Endothelial cell of umbilical vein (primary cell): ENCODE results near the gene SPG7.

Experiments used
- CTCF ChIP-seq, 2 donors: IDR thresholded peaks; 1 replicate in 1 of 2; 2 replicates in 1 of 2; pipeline ENCODE4 v1.5.1; 2011; ENCODE audit warnings: low read length in 2 of 2, mild to moderate bottlenecking in 2 of 2, moderate library complexity in 2 of 2, control low read depth in 1 of 2, inconsistent platforms in 1 of 2, low read depth in 1 of 2; ENCODE audit not compliant: insufficient read depth in 1 of 2; ENCODE audit errors: extremely low read depth in 1 of 2
- EZH2 ChIP-seq: IDR thresholded peaks from 2 replicates; pipeline ENCODE4 v1.6.1; 2012; ENCODE audit warnings: borderline replicate concordance, low read depth, mild to moderate bottlenecking, moderate library complexity, low read length, inconsistent platforms; ENCODE audit not compliant: severe bottlenecking
- FOS ChIP-seq: IDR thresholded peaks from 2 replicates; pipeline ENCODE4 v1.6.1; 2011; ENCODE audit warnings: mild to moderate bottlenecking, low read length, moderate library complexity, borderline replicate concordance; ENCODE audit not compliant: insufficient read depth
- MAX ChIP-seq: IDR thresholded peaks from 2 replicates; pipeline ENCODE4 v1.6.1; 2011; ENCODE audit not compliant: insufficient read depth, insufficient read length
- MYC ChIP-seq: IDR thresholded peaks from one replicate; pipeline ENCODE4 v1.6.1; 2011; ENCODE audit warnings: mild to moderate bottlenecking, low read depth, low read length
- POLR2A ChIP-seq: IDR thresholded peaks from 2 replicates; pipeline ENCODE4 v1.6.1; 2012; ENCODE audit warnings: low read depth, mild to moderate bottlenecking, control low read depth, low read length
- POLR2AphosphoS5 ChIP-seq: IDR thresholded peaks from 2 replicates; pipeline ENCODE4 v1.6.1; 2012; ENCODE audit warnings: low read depth, mild to moderate bottlenecking, control low read depth, low read length, moderate library complexity; ENCODE audit not compliant: insufficient read depth

- TF ChIP-seq CTCF (IDR thresholded peaks at IDR 0.05; ENCODE audit: extremely low read depth in 1 of 2, insufficient read depth in 1 of 2, low read depth in 1 of 2, low read length in 2 of 2) (no peak), POLR2A (no peak), POLR2AphosphoS5 (no peak), MAX (no peak), EZH2 (no peak), MYC (no peak), FOS (no peak)
Measured at GRCh38 chr16:89565256-89565505, 57.0 kb downstream of the SPG7 start.
